NB4 (cell line): ENCODE measurements around the gene BIRC7.

Experiments
- DNase-seq: peaks from one replicate; pipeline ENCODE4 v3.0.0; 2010; ENCODE audit warnings: low read depth
- H3K4me3 ChIP-seq: one replicate; pipeline ENCODE4 v1.5.1; 2011; ENCODE audit warnings: mild to moderate bottlenecking, low read depth, low read length, moderate library complexity
- CTCF ChIP-seq: IDR thresholded peaks from one replicate; pipeline ENCODE4 v1.5.1; 2012; ENCODE audit warnings: low read depth, low read length
- MAX ChIP-seq: IDR thresholded peaks from 2 replicates; pipeline ENCODE4 v1.6.1; 2011; ENCODE audit warnings: low read depth, low read length
- MYC ChIP-seq: IDR thresholded peaks from 2 replicates; pipeline ENCODE4 v1.6.1; 2011; ENCODE audit warnings: low read depth, low read length
- POLR2A ChIP-seq: IDR thresholded peaks from 2 replicates; pipeline ENCODE4 v1.6.1; 2011; ENCODE audit warnings: mild to moderate bottlenecking; ENCODE audit not compliant: insufficient read length; ENCODE audit errors: extremely low read depth

BIRC7 gene

DNA sequence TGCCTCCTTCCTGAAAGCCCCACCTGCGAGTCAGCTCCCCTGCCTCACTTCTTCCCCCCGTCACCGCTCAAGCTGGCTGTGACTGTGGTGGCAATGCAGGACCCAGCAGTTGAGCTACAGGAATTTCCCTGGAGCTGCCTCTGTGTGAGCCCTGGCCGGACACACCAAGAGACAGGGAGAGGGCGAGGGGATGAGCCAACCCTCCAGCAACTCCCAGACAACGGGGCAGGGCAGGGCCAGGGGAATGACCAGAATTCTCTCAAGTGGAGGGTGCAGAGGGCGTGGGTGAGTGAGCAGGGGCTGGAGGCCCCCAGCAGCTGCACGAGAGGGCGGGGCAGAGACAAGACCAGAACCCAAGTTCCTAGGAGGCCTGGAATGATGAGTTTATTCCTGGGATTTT is 32.0 kb downstream of the BIRC7 start:
- no peak for DNase-seq
- no peak for TF ChIP-seq MAX
- TF ChIP-seq MYC, result no peak
- TF ChIP-seq POLR2A, result no peak
- no peak for TF ChIP-seq CTCF
- H3K4me3 ChIP-seq, result no peak overlapping the region

DNA sequence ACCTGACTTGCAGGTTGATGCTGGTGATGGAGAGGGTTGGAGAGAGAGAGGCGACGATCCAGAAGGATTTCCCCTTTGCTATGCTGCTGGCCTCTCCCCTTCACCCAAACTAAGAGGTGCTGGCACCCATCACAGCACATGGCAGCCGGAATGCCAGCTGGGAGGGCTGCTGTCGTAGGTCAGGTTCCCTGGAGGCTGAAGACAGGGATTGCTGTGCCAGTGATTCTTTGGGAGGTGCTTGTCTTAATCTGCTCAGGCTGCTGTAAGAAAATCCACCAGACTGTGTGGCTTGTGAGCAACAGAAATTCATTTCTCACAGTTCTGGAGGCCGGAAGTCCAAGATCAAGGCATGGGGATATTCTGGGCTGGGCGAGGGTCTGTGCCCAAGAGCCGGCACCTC is 32.6 kb downstream of the BIRC7 start:
- H3K4me3 ChIP-seq, result no peak overlapping the region
- DNase-seq, result no peak
- TF ChIP-seq POLR2A (no peak), MYC (no peak), CTCF (no peak), MAX (no peak)

DNA sequence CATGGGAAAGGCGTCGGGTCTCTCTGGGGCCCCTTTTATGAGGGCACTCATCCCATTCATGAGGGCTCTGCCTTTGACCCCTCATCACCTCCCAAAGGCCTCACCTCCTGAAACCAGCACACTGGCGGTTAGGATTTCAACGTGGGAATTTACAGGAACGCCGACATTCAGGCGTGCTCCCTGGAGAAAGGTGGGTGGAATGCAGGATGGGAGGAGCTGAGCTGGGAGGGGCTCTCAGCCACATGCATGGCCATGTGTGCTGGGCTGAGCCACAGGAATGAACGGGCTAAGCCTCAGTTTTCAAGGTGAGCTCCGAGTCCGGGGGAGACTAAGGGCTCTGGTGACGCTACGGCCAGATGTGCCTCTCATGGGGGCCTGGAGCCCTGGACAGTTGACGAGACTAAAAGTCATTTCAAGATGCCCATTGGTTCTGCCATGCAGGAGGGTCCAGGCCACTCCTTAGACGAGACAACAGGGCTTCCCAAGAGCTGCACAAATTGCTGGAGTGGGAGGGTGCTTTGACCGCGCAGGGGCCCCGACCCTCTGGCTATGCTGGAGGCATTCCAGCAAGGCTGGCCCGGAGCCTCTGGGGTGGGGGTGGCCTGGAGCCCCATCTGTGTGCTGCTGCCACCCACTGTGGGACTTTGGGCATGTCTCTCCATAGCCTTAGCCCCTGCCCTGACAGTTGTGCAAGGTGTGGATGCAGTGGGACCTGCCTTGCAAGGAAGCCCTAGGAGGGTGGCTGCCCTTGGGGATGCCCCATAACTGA is 33.1 kb downstream of the BIRC7 start:
- no peak for DNase-seq
- TF ChIP-seq POLR2A, result no peak
- TF ChIP-seq MYC, result no peak
- no peak for TF ChIP-seq MAX
- no peak for TF ChIP-seq CTCF
- no peak overlapping the region for H3K4me3 ChIP-seq

DNA sequence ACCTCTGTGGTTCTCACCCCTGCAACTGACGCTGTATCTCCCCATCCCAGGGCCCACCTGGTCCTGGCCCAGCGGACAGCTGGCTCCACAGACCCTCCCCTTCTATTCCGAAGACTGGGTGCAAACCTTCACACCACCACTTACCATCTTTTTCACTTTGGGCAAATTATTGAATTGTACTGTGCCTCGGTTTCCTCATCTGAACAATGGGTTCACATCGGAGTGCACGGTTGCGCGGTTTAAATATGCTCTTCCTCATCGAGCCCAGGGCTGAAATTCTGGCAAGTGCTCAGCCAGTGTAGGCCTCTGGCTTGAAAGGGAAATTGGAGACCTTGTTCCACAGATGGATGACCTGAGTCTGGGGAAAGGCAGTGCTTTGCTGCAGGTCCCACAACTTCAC is 34.0 kb downstream of the BIRC7 start:
- no peak overlapping the region for H3K4me3 ChIP-seq
- DNase-seq, result no peak
- TF ChIP-seq POLR2A (no peak), MYC (no peak), MAX (no peak), CTCF (no peak)

- no peak overlapping the region for H3K4me3 ChIP-seq
- peak; percentile 26 for DNase-seq
- TF ChIP-seq CTCF (no peak), MAX (no peak), POLR2A (no peak), MYC (no peak)
Measured at GRCh38 chr20:63270606-63271325, 35.1 kb downstream of the BIRC7 start.
